ENCODE data around the gene DAB1.

Gene DAB1

DNA sequence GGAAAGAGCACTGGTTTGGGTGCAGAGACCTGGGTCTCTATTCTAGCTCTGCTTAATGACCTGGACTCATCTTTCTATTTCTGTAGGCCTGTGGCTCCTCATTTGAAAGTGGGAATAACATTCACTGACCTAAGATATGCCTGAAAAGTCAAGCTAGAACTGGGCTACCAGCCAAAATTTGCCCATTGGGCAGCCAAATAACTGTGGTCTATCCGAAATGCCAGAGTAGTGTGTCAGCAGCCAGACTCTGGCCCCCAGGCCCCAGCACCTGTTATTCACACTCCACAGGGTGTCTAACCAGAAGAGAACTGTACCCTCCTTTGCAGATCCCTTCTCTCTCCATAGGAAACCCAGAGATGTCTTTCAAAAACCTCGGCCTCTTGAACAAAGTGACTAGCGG lies 12.6 kb downstream of the DAB1 start:
- DNase-seq (ENCODE audit: low read depth in 2 of 2): no peak

DNA sequence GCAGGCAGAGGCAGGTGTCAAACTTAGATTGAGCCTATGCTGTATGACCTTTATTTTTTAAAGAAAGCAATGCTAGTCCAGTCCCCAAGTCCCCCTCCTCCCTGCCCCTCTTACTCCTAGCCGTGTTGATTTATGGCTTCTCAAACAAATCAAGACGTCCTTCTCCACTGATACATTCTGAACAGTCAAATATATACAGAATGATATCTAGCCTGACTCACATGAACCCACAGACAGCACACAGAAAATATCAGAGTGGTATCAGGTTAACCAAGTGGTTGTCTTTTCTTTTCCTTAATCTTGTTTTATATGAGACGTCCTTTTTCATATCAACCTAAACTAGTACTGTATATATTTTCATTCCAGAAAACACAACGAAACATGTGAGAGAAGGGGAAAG lies 13.4 kb downstream of the DAB1 start:
- DNase-seq (ENCODE audit: low read depth in 2 of 2): no peak

DNA sequence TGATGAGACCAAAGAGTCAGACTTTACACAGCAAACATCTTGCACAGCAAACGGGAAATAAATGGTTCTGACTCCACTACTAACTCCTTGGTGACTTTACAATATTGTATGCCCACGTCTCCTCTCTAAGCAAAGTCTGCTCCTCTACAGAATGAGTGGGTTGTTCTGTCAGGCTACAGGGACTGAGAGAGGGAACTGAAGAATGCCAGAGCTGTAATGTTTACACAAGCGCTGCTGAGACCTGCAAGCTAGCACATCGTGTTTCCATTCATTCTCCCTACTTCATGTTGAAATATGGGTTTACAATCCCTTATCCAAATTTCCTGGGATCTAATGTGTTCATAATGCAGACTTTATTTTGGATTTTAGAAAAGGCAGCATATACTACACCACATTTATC lies 15.9 kb downstream of the DAB1 start:
- DNase-seq (ENCODE audit: low read depth in 2 of 2): no peak

GRCh38 chr1:57406428-57406970 lies 17.4 kb downstream of the DAB1 start:
- no peak for DNase-seq (ENCODE audit: low read depth in 2 of 2)

DNA sequence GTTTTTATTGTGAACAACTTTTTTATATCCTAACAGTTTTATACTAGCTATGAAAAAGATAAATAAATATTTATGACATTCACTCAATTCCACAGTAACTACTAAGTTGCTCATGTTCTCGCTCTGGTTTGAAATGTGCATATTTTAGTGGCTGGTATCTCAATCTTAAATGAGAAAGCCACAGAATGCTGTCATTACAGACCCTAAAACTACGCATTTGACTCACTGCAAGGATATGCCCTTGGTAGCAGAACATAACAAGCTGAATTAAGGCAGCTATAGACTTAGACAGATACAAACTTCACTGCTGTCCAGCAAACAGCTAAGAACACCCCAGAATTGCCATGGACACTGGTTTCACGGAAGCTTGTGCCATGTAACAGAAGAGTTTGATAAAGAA lies 19.0 kb downstream of the DAB1 start:
- DNase-seq (ENCODE audit: low read depth in 2 of 2): no peak

GRCh38 chr1:57403201-57403600 lies 20.7 kb downstream of the DAB1 start:
- no peak for DNase-seq (ENCODE audit: low read depth in 2 of 2)

DNA sequence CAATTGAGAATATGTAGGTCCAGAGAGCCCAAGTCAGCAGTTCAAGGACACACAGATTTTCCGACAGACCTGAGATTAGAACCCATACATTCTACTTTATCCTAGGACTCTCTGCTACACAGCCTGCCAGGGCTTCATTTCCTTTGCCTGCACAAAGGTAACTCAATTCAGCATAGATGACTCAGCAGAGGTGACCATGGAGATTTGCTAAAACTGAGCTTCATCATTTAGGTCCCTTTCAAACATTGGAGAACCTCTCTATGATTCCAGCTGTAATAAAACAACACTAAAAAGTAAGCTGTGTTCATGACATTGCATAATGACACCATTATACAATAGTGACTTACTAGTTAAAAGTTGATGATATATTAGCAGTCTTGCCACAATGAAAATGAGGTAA lies 22.2 kb downstream of the DAB1 start:
- DNase-seq (ENCODE audit: low read depth in 2 of 2): no peak

DNA sequence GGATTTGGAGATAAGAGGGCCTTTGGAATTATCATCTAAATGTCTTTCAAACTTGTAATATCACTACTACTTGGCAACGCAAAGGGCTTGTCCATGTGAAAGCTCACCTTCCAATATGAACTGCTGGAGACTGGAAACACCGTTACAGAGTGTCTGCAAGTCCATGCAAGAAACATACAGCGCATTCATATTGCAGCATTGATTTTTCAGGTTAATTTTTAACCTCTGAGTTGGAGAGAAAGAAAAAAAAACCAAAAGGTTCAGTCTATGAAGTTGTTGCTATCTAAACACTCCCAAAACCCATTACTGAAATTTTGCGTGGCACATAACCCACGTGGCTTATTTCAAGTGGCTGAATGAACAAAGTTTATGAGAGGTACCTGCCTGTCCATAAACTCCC lies 23.8 kb downstream of the DAB1 start:
- DNase-seq (ENCODE audit: low read depth in 2 of 2): no peak

- no peak for DNase-seq (ENCODE audit: low read depth in 2 of 2)
These were observed 30.7 kb downstream of the DAB1 start for GRCh38 chr1:57393058-57393584.

GRCh38 chr1:57385336-57385735 lies 38.5 kb downstream of the DAB1 start:
- no peak for DNase-seq (ENCODE audit: low read depth in 2 of 2)

GRCh38 chr1:57384901-57385300 lies 39.0 kb downstream of the DAB1 start:
- DNase-seq (ENCODE audit: low read depth in 2 of 2): no peak

GRCh38 chr1:57384284-57384683 lies 39.6 kb downstream of the DAB1 start:
- DNase-seq (ENCODE audit: low read depth in 2 of 2): no peak

DNA sequence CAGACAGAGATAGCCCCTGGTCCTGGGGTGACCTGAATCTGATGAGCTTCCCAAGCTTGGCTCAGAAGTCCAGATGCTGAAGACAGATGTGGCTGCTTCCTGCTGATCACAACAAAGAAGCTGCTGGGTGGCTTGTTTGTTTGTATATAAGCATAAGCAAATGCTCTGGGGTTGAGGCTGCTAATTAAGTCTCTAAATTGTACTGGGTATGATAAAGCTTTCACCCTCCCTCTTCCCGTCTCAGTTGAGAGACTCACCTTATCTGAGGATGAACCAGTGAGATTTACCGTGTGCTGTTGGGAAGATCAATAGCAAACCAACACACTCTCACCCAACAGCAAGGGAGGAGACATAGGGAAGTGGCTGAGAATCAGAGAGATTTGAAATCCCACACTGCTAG lies 42.0 kb downstream of the DAB1 start:
- no peak for DNase-seq (ENCODE audit: low read depth in 2 of 2)

- no peak for DNase-seq (ENCODE audit: low read depth in 2 of 2)
These were observed 42.4 kb downstream of the DAB1 start for GRCh38 chr1:57381426-57381825.

DNA sequence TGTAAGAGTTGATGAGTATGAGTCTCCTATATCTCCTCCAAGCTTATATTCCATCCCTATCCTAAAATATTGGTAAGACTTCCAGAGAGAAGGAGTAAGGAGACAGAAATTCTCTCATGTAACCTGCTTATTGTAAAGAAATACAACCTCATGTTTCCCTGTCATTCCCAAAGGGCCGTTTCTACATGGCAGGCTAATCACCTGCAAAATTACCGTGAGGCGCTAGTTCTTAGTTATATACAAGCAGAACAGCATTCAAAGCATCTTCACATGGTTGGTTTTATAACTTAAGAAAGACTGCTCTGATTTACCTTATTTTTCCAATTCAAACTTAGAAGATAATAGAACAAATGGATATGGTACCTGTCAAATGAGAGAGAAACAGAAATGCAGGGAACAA lies 42.9 kb downstream of the DAB1 start:
- no peak for DNase-seq (ENCODE audit: low read depth in 2 of 2)

- DNase-seq (ENCODE audit: low read depth in 2 of 2): no peak
These were observed 45.3 kb downstream of the DAB1 start for GRCh38 chr1:57378534-57378933.

DNA sequence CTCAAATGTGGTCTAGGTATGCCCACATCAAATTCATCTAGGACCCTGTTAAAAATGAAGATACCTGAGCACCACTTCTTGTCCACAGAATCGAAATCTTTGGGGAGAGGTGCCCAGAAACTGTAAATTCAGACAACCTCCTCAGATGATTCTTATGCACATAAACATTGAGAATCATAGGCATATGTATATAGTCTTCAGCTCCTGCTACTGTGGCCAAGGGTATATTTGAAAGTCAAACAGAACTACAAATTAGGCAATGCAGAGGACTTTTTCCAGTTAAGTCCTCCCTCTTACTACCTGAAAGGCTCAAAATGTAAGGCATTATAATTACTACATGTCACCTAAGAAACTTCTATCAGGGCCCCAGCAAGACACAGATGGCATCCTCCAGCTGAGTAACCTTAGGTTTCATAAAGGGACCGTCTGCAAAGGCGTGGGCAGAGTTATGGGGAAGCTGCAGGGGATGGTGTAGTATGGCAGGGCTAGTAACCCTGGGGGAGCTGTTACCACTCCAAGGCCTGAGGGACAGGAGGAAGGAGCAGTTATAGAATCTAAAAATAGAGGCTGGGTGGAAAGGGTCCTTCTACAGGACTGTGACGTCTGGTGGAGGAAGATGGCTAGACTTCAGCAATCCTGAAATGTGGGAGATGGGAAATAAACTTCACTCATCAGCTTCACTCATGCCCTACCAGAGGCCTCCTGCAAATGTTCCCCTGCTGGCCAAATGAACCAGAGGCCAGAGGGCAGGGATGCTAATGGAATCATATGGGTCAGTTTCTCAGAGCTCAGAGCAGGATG lies 46.3 kb downstream of the DAB1 start:
- no peak for DNase-seq (ENCODE audit: low read depth in 2 of 2)

DNA sequence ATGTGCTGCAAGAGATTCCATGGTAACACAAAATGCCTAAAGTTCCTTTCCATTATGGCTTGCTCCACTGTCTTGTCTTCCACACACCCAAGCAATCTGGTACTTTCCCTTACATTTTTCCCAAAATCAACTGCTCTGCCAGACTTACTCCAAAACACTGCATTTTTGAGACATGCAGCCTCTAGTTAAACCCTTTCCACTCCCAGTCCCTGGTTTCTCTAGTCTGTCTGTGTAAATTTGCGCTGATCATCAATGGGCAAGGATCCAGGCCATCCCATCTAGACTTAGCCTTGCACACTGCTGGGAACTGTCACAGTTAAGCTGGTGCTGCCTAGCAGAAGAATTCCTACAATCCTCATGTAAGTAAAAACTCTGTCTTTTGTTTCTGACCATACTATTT lies 47.8 kb downstream of the DAB1 start:
- no peak for DNase-seq (ENCODE audit: low read depth in 2 of 2)

DNA sequence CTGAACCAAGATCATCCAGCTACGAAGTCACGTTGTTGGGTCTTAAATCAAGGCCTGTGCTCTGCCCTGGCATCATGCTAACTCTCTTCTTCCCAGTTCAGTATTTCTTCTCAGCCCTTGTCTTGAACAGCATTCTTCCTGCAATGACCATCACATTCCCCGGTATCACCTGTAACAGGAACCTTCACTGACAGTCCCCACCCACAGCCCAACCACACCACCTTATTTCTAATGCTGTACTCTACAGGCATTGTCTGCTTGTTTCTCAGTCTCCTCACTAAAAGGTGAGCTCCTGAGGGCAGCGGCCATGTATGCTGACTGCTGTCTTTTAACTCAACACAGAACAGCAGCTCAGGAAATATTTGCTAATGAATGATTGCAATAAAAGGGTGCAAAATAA lies 54.0 kb downstream of the DAB1 start:
- no peak for DNase-seq (ENCODE audit: low read depth in 2 of 2)

GRCh38 chr1:57367945-57368344 lies 55.9 kb downstream of the DAB1 start:
- DNase-seq (ENCODE audit: low read depth in 2 of 2): no peak

- no peak for DNase-seq (ENCODE audit: low read depth in 2 of 2)
These were observed 60.2 kb downstream of the DAB1 start for GRCh38 chr1:57363643-57364042.

DNA sequence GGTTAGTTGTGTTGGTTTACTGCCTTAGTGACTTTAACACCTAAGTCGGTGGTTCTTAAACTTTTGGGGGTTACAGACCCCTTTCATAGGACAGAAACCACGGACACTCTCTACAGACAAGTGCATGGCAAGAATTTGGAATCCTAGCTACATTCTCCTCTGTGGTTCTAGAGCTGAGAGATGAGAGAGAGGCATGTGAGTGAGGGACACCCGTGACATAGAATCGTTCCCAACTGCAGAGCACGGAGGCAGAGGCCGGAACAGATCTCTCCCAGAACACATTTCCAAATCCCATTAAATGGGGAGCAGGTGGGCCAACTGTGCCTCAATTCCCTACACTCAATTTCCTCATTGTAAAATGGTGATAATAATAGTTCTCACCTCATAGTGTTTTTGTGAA lies 60.7 kb downstream of the DAB1 start:
- no peak for DNase-seq (ENCODE audit: low read depth in 2 of 2)

GRCh38 chr1:57362480-57362879 lies 61.4 kb downstream of the DAB1 start:
- no peak for DNase-seq (ENCODE audit: low read depth in 2 of 2)

- no peak for DNase-seq (ENCODE audit: low read depth in 2 of 2)
These were observed 62.3 kb downstream of the DAB1 start for GRCh38 chr1:57361516-57361915.

Measured in stimulated activated CD8-positive, alpha-beta memory T cell treated with anti-CD3 and anti-CD28 coated beads, Interleukin-7, amount 100 ng/mL, for 1 hour (primary cell).